DMS79 treated with DMSO at 0.1 percent for 48 hours (cell line): ENCODE results near the gene DENND4C.
"Not testable (repeated sequence)": the region's sequence is repeated elsewhere in the genome, so short reads cannot be mapped to it uniquely, and the experiment has no call there.

Experiments used
- DNase-seq: peaks from one replicate; lab custom pipeline; 2025; lab: John Stamatoyannopoulos, UW

DENND4C gene

DNA sequence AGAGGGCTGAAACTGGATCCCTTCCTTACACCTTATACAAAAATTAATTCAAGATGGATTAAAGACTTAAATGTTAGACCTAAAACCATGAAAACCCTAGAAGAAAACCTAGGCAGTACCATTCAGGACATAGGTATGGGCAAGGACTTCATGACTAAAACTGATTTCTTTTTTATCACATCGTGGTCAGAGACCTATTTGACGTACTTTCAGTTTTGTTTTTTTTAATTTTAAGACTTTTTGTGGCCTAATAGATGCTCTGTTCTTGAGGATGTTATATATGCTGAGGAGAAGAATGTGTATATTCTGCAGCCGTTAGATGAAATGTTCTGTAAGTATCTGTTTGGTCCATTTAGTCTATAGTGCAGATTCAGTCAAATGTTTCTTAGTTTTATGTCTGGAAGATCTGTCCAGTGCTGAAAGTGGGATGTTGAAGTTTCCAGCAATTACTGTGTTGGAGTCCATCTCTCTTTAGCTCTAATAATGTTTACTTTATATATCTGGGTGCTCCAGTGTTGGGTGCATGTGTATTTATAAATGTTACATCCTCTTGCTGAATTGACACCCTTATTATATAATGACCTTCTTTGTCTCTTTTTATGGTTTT is 36.4 kb downstream of the DENND4C start:
- DNase-seq: not testable (repeated sequence)

DNA sequence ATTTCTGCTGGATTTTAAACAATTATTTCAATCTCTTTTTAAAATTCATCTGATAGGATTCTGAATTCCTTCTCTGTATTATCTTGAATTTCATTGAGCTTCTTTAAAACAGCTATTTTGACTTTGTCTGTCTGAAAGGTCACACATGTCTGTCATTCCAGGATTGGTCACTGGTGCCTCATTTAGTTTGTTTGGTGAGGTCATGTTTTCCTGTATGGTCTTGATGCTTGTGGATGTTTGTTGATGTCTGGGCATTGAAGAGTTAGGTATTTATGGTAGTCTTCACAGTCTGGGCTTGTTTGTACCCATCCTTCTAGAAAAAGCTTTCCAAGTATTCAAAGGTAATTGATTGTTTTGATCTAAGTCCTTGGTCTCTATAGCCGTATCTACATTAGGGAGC is 39.1 kb downstream of the DENND4C start:
- no peak for DNase-seq

DNA sequence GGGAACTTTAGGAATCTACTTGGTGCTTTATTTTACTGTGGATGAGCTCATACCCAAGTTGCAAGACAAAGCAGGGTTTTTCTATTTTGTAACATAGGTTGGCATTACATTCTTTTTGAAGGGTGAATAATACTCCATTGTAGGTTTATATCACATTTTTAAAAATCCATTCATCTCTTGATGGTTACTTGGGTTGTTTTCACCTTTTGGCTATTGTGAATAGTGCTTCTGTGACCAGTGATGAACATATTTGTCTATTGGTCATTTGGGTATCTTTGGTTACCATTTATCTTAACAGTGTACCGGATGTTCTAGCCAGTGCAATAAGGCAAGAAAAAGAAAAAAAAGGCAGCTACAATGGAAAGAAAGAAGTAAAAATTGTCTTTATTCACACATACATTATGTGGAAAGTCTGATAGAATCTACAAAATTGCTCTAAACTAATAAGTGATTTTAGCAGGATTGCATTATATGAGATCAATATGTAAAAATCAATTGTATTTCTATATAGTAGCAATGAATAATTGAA is 40.0 kb downstream of the DENND4C start:
- DNase-seq: no peak

DNA sequence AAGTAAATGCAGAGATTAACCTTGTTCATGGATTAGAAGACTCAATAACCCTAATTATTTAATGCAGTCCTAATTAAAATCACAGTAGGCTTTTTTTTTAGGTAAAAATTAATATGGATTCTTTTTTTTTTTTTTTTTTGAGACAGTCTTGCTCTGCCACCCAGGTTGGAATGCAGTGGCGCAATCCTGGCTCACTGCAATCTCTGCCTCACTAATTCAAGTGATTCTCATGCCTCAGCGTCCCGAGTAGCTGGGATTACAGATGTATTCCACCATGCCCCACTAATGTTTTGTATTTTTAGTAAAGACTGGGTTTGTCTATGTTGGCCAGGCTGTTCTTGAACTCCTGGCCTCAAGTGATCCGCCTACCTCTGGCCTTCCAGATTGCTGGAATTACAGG is 40.6 kb downstream of the DENND4C start:
- DNase-seq: no peak

GRCh38 chr9:19281801-19282200 is 51.3 kb downstream of the DENND4C start:
- DNase-seq: no peak

DNA sequence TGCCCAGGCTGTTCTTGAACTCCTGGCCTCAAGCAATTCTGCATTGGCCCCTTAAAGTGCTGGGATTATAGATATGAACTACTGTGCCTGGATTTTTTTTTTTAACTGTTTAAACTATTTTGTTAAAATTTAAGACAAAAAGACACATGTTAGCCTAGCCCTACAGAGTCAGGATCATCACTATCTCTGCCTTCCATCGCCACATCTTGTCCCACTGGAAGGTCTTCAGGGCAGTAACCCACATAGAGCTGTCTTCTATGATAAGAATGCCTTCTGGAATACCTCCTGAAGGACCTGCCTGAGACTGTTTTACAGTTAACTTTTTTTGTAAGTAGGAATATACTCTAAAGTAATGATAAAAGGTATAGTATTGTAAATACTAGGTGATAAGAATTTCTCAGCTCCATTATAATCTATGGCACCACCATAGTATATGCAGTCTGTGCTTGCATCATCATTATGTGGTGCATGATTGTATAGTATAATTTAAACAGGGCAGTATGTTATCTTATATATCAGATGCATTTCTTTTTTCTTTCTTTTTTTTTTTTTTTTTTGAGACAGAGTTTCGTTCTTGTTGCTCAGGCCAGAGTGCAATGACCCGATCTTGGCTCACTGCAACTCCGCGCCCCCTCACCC is 52.7 kb downstream of the DENND4C start:
- DNase-seq: no peak

DNA sequence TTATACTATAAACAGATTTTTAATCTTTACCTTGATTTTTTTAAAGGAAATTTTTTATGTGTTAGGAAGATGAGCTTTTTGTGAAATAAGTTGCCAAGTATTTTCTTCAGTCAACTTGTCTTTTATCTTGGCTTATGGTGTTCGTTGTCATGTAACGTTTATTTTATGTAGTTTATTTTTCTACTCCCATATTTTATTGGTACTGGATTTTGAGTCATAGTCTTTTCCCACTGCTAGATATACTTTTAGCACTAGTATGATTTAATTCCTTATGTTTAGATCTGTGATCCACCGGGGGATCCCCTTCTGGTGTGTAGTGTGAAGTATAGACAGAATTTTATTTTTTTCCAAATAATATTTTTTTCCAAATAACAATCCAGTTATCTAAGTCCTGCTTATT is 54.2 kb downstream of the DENND4C start:
- DNase-seq: no peak

DNA sequence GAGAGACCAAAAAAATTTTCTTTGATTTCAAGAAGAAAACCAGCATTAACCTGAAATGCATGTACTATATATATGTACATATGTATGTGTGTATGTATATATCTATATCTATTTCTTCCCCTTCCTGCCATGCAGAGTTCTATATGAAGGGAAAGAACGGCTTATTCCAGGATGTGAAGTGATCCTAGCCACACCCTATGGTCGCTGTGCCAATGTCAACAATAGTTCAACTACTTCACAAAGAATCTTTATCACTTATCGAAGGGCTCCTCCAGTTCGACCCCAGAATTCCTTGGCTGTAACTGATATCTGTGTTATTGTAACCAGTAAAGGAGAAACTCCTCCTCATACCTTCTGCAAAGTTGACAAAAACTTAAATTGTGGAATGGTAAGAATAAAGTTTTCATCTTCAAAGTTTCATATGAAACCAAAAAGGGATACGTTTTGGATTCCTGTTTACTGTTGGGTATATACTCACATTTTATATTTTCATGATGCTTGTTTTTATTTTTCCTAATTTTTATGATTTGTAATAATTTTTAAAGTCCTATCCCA is 56.2 kb downstream of the DENND4C start:
- no peak for DNase-seq

GRCh38 chr9:19288081-19288480 is 57.6 kb downstream of the DENND4C start:
- no peak for DNase-seq

DNA sequence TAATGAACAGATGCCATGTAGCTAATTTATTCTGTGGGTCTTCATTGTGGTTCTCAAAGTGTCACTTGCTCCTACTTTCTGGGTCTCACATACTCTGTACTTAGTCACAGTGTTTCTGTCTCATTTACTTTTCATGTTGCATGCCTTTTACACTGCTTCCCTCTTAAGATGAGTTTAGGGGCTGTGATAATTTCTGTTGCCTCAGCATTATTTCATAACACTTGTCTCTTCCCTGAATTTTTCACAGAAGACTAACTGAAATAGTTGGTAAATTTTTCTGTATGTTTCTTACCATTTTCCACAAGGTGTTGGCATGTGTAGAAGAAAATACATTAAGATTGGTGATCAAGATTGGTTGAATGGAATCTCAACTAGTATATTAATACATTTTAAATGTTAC is 59.6 kb downstream of the DENND4C start:
- DNase-seq: no peak

DNA sequence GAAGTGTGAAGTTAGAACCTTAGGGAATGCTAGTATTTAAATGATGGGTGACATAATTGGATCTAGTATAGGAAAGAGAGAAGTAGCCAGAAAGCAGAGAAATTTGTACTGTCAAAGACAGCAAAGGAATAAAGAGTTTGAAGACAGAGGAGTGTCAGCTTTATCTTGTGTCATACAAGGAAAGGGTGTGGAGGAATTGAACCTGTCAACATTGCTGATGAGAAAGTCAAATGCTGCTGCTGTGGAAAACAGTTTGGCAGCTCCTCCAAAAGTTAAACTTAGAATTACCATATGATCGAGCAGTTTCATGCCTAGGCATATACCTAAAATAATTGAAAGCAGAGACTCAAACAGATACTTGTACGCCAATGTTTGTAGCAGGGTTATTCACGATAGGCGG is 63.7 kb downstream of the DENND4C start:
- no peak for DNase-seq

- DNase-seq: no peak
These were observed 68.0 kb downstream of the DENND4C start for GRCh38 chr9:19298436-19299000.

GRCh38 chr9:19303216-19303615 is 72.7 kb downstream of the DENND4C start:
- no peak for DNase-seq

DNA sequence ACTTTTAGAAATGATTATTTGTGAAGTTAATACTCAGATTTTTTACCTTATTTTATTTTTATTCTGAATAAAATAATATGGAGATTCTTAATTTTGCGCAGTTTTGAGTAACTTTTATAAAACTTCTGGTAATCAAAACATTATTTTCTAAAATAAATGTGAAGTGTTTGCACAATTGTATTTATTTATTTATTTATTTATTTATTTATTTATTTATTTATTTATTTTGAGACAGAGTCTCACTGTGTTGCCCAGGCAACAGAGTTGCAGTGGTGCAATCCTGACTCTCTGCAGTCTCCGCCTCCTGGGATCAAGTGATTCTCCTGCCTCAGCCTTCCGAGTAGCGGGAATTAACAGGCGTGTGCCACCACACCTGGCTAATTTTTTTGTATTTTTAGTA is 76.1 kb downstream of the DENND4C start:
- DNase-seq: no peak

GRCh38 chr9:19310246-19310645 is 79.8 kb downstream of the DENND4C start:
- DNase-seq: no peak

GRCh38 chr9:19313573-19313972 is 83.1 kb downstream of the DENND4C start:
- DNase-seq: no peak

- no peak for DNase-seq
These were observed 90.0 kb downstream of the DENND4C start for GRCh38 chr9:19320495-19320894.

GRCh38 chr9:19331877-19332276 is 101.4 kb downstream of the DENND4C start:
- DNase-seq: no peak

GRCh38 chr9:19336166-19336565 is 105.7 kb downstream of the DENND4C start:
- DNase-seq: no peak

GRCh38 chr9:19342947-19343346 is 112.5 kb downstream of the DENND4C start:
- DNase-seq: no peak

- no peak for DNase-seq
These were observed 128.2 kb downstream of the DENND4C start for GRCh38 chr9:19358701-19359100.

- no peak for DNase-seq
These were observed 138.6 kb downstream of the DENND4C start for GRCh38 chr9:19369107-19369506.

- peak; percentile 12 for DNase-seq
These were observed 141.4 kb downstream of the DENND4C start for GRCh38 chr9:19371942-19372341.
